Progenitor cell of endocrine pancreas (in vitro differentiated cells): ENCODE data around the gene NAV3. TPM values are rescaled to one million over a fixed set of nuclear protein-coding genes. Genes with fewer than 3 reads are reported as not detected.

ENCODE experiments used
- DNase-seq: peaks from one replicate; pipeline ENCODE4 v3.0.0; 2021; ENCODE audit warnings: low spot score; ENCODE audit not compliant: unreplicated experiment
- H3K27ac Mint-ChIP-seq: 2 replicates; pipeline ENCODE4 v1.8.0; 2021; ENCODE audit warnings: mild to moderate bottlenecking, moderate library complexity, mixed read lengths
- H3K27me3 Mint-ChIP-seq: 2 replicates; pipeline ENCODE4 v1.8.0; 2021; ENCODE audit warnings: mixed read lengths
- H3K36me3 Mint-ChIP-seq: 2 replicates; pipeline ENCODE4 v1.8.0; 2022; ENCODE audit warnings: mixed read lengths; ENCODE audit not compliant: insufficient read depth
- H3K4me1 Mint-ChIP-seq: 2 replicates; pipeline ENCODE4 v1.8.0; 2021; ENCODE audit warnings: low read depth, mixed read lengths
- H3K4me3 Mint-ChIP-seq: 2 replicates; pipeline ENCODE4 v1.8.0; 2021; ENCODE audit warnings: low read depth, mild to moderate bottlenecking, moderate library complexity, mixed read lengths
- H3K9me3 Mint-ChIP-seq: 2 replicates; pipeline ENCODE4 v1.8.0; 2021; ENCODE audit warnings: low read depth, mixed read lengths
- CTCF ChIP-seq: fragments of 200-600 bp; sonication (generic); IDR thresholded peaks from one replicate; pipeline ENCODE4 v1.5.0; 2021; ENCODE audit warnings: antibody characterized with exemption, mild to moderate bottlenecking; ENCODE audit not compliant: unreplicated experiment
- total RNA-seq: library from RNA; stranded (reverse); gene quantifications from 2 replicates; pipeline ENCODE4 v1.2.1, GENCODE V29; 2021

NAV3 gene
- total RNA-seq, 1 donor from 2014 or later = 11.5 TPM

GRCh38 chr12:78119351-78119918, 288.7 kb downstream of the NAV3 start:
- H3K27me3 Mint-ChIP-seq = no peaks in the 10 kb centered on the region
- H3K4me3 Mint-ChIP-seq = no peak overlapping the region

DNA sequence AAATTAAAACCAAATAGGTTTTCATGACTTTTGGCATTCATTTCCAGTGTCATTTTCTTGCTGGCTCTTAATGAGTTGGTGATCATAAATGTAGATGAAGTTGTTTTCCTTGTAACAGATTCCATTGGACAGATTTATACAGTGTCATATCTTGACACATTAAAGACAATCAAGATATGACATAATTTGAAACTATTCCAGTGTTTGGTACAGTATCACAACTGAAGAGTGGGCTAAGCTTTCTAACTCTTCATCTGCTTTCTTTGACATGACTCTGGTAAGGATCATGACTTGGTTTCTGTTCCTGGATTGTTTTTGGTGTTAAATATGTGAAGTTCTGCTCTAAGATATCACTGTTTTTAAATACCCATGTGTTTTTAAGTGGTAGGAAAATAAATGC, 289.6 kb downstream of the NAV3 start:
- Mint-ChIP-seq H3K4me1 (no peaks in the 10 kb centered on the region), H3K36me3 (no peaks in the 10 kb centered on the region), H3K27ac (no peak overlapping the region), H3K27me3 (no peaks in the 10 kb centered on the region), H3K9me3 (no peaks in the 10 kb centered on the region), H3K4me3 (no peak overlapping the region)
- DNase-seq = no peak
- TF ChIP-seq CTCF = no peak

More at GRCh38 chr12:78119351-78119918, 288.7 kb downstream of the NAV3 start:
- Mint-ChIP-seq H3K4me1 (no peaks in the 10 kb centered on the region), H3K9me3 (peaks cover under 1% of the 10 kb centered on the region), H3K27ac (no peak overlapping the region), H3K36me3 (no peaks in the 10 kb centered on the region)
- no peak for DNase-seq
- no peak for TF ChIP-seq CTCF

DNA sequence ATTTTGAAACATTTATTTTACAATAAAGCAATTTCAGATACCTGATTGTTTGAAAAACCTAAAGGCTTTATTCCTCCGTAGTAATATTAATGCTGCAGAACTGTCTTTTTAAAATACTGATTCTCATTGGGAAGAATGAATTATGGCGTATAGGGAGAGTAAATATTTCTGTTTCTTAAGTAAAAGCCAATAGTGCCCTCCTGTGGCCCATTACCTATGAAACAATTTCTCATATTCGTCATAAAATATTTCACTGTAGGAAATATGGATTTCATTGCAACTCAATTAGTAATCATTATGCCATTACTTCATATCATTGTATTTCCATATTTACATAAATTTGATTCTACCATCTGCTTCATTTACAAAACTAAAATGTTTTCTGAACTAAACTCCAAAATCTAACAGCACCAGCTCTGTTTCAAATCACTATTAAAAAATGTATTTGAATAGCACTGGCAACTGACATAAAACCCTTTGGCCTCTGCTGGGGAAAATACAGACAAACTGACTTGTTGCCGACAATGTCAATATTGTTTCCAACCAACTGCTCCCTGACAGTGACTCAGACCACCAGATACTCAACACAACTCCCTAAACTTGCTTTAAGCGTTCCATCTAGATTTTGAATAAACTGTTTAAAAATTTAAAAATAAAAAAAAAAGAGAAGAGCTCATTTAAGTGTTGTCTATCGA, 290.3 kb downstream of the NAV3 start:
- Mint-ChIP-seq H3K9me3 (no peaks in the 10 kb centered on the region), H3K4me3 (no peak overlapping the region), H3K36me3 (no peaks in the 10 kb centered on the region), H3K27ac (no peak overlapping the region), H3K4me1 (no peaks in the 10 kb centered on the region), H3K27me3 (no peaks in the 10 kb centered on the region)
- no peak for DNase-seq
- TF ChIP-seq CTCF = peak; percentile 11

GRCh38 chr12:78121969-78122610, 291.4 kb downstream of the NAV3 start:
- no peaks in the 10 kb centered on the region for H3K4me1 Mint-ChIP-seq
- no peak overlapping the region for H3K4me3 Mint-ChIP-seq
- no peak for TF ChIP-seq CTCF
- no peak overlapping the region for H3K27ac Mint-ChIP-seq
- no peak for DNase-seq
- H3K36me3 Mint-ChIP-seq = no peaks in the 10 kb centered on the region
- no peaks in the 10 kb centered on the region for H3K27me3 Mint-ChIP-seq
- no peaks in the 10 kb centered on the region for H3K9me3 Mint-ChIP-seq

GRCh38 chr12:78128211-78128610, 297.5 kb downstream of the NAV3 start:
- Mint-ChIP-seq H3K27ac (no peak overlapping the region), H3K27me3 (no peaks in the 10 kb centered on the region), H3K4me1 (no peaks in the 10 kb centered on the region), H3K9me3 (no peaks in the 10 kb centered on the region), H3K36me3 (no peaks in the 10 kb centered on the region), H3K4me3 (no peak overlapping the region)
- no peak for TF ChIP-seq CTCF
- no peak for DNase-seq
